ENCODE data around the gene GPN3.
A peak's percentile ranks its signal among the peaks of the same experiment; 100 is the strongest.
"Not testable (repeated sequence)": the region's sequence is repeated elsewhere in the genome, so short reads cannot be mapped to it uniquely, and the experiment has no call there.

The GPN3 gene

GRCh38 chr12:110444455-110444854 is 23.6 kb downstream of the GPN3 start:
- DNase-seq (ENCODE audit: low read depth): no peak

- DNase-seq (ENCODE audit: low read depth): no peak
Observed at GRCh38 chr12:110436231-110436630, 31.8 kb downstream of the GPN3 start.

- no peak for DNase-seq (ENCODE audit: low read depth)
Observed at GRCh38 chr12:110431957-110432587, 36.0 kb downstream of the GPN3 start.

GRCh38 chr12:110429676-110430075 is 38.4 kb downstream of the GPN3 start:
- not testable (repeated sequence) for DNase-seq (ENCODE audit: low read depth)

GRCh38 chr12:110426406-110426805 is 41.7 kb downstream of the GPN3 start:
- no peak for DNase-seq (ENCODE audit: low read depth)

GRCh38 chr12:110424237-110424636 is 43.8 kb downstream of the GPN3 start:
- no peak for DNase-seq (ENCODE audit: low read depth)

GRCh38 chr12:110421701-110422100 is 46.4 kb downstream of the GPN3 start:
- no peak for DNase-seq (ENCODE audit: low read depth)

GRCh38 chr12:110421159-110421661 is 46.8 kb downstream of the GPN3 start:
- DNase-seq (ENCODE audit: low read depth): no peak

GRCh38 chr12:110420644-110421043 is 47.4 kb downstream of the GPN3 start:
- not testable (repeated sequence) for DNase-seq (ENCODE audit: low read depth)

GRCh38 chr12:110417113-110417512 is 50.9 kb downstream of the GPN3 start:
- not testable (repeated sequence) for DNase-seq (ENCODE audit: low read depth)

GRCh38 chr12:110410086-110410485 is 58.0 kb downstream of the GPN3 start:
- DNase-seq (ENCODE audit: low read depth): not testable (repeated sequence)

- not testable (repeated sequence) for DNase-seq (ENCODE audit: low read depth)
Observed at GRCh38 chr12:110405126-110405662, 62.9 kb downstream of the GPN3 start.

- peak; percentile 62 for DNase-seq (ENCODE audit: low read depth)
Observed at GRCh38 chr12:110403976-110404682, 63.9 kb downstream of the GPN3 start.

GRCh38 chr12:110403146-110403975 is 64.7 kb downstream of the GPN3 start, which contains the start of gene ANAPC7:
Gene ANAPC7 (minus strand): TSS chr12:110403708. CDS start chr12:110403627, 81 bp downstream.
- DNase-seq (ENCODE audit: low read depth): peak; percentile 79
